HT1080 (cell line): ENCODE data around the gene MRGPRE. TPM values are rescaled to one million over a fixed set of nuclear protein-coding genes. Genes with fewer than 3 reads are reported as not detected.

ENCODE experiments used
- DNase-seq: peaks from one replicate; pipeline ENCODE4 v3.0.0-alpha.2; 2015; ENCODE audit warnings: low read depth
- total RNA-seq: library from RNA; depleted of rRNA; stranded (reverse); fragments of >200 nt; shearing (Covaris generic); gene quantifications from 2 replicates; pipeline ENCODE4 v1.2.3, GENCODE V29; 2014; rRNA removed

MRGPRE gene
- total RNA-seq, 1 experiment from 2014 or later, result not detected

- DNase-seq, result no peak
Observed at GRCh38 chr11:3181725-3182461, 50.3 kb downstream of the MRGPRE start.

- no peak for DNase-seq
Observed at GRCh38 chr11:3180869-3181268, 51.3 kb downstream of the MRGPRE start.

- no peak for DNase-seq
Observed at GRCh38 chr11:3178349-3178748, 53.9 kb downstream of the MRGPRE start.

DNA sequence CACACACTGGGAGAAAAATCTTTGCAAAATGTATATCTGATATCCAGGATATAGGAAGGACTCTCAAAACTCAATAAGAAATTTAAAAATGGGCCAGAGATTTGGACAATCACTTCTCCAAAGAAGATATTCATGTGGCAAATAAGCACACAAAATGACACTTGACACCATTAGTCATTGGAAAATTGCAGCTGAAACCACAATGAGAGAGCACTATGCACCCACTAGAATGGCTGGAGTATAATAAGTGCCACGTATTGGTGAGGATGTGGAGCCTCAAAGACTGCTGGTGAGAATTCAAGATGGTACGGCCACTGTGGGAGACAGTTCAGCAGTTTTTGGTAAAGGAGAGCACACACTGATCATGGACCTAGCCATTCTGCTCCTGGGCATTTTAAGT, 54.3 kb downstream of the MRGPRE start:
- DNase-seq, result peak; percentile 32

Other genes starting within 250 kb of the MRGPRE start
- gene NAP1L4, start 240.1 kb downstream of the MRGPRE start, total RNA-seq, result 113 and 119 TPM in 2 replicates
- 83.1 and 91.5 TPM in 2 replicates for gene CARS1, start 175.0 kb downstream of the MRGPRE start, total RNA-seq
- gene OSBPL5, start 67.1 kb downstream of the MRGPRE start, total RNA-seq, result 9.6 and 14.1 TPM in 2 replicates
- gene MRGPRG, start 13.6 kb downstream of the MRGPRE start, total RNA-seq, result not detected in 2 replicates
- gene ZNF195, start 146.7 kb upstream of the MRGPRE start, total RNA-seq, result 24.5 and 26.6 TPM in 2 replicates